A549 treated with CpdA at 1 μM for 4 hours (cell line): ENCODE results near the gene DMBT1. TPM values are rescaled to one million over a fixed set of nuclear protein-coding genes. Genes with fewer than 3 reads are reported as not detected.

ENCODE experiments used
- total RNA-seq: library from RNA; stranded (reverse); fragments of 200-300 nt; extraction: Qiagen RNA extraction; gene quantifications from 5 replicates; pipeline ENCODE4 v1.2.3, GENCODE V29; 2022; ENCODE audit warnings: low read depth

DMBT1 gene
- 0.02 to 0.06 TPM (median 0.05 TPM) in 4 of 5 replicates, not detected in the other for total RNA-seq

GRCh38 chr10:122560279-122560804 lies at the start of gene DMBT1:
Gene DMBT1 (plus strand): TSS chr10:122560754. CDS start chr10:122560771, 17 bp downstream.

Other genes starting within 250 kb of the DMBT1 start
- 18.3 to 23.9 TPM (median 21.6 TPM) in 5 replicates for gene PLEKHA1, start 186.0 kb upstream of the DMBT1 start, total RNA-seq
- not detected in 5 replicates for gene ARMS2, start 106.1 kb upstream of the DMBT1 start, total RNA-seq
- gene HTRA1, start 99.2 kb upstream of the DMBT1 start, total RNA-seq, result 51.9 to 65.1 TPM (median 52.8 TPM) in 5 replicates
- not detected in 5 replicates for gene C10orf120, start 139.1 kb downstream of the DMBT1 start, total RNA-seq